Stimulated activated CD4-positive, alpha-beta T cell treated with anti-CD3 and anti-CD28 coated beads, TNF-alpha, amount 100 ng/mL, for 24 hours (primary cell): ENCODE measurements around the gene FKBP1B.
"Not testable (repeated sequence)": the region's sequence is repeated elsewhere in the genome, so short reads cannot be mapped to it uniquely, and the experiment has no call there.

Experiments used
- DNase-seq, 3 experiments: peaks; one replicate each; pipeline ENCODE4 v3.0.0-alpha.2; 2020; ENCODE audit warnings: low read depth in 3 of 3

FKBP1B gene

GRCh38 chr2:24022324-24022974, 27.1 kb upstream of the FKBP1B start:
- no peak for DNase-seq

DNA sequence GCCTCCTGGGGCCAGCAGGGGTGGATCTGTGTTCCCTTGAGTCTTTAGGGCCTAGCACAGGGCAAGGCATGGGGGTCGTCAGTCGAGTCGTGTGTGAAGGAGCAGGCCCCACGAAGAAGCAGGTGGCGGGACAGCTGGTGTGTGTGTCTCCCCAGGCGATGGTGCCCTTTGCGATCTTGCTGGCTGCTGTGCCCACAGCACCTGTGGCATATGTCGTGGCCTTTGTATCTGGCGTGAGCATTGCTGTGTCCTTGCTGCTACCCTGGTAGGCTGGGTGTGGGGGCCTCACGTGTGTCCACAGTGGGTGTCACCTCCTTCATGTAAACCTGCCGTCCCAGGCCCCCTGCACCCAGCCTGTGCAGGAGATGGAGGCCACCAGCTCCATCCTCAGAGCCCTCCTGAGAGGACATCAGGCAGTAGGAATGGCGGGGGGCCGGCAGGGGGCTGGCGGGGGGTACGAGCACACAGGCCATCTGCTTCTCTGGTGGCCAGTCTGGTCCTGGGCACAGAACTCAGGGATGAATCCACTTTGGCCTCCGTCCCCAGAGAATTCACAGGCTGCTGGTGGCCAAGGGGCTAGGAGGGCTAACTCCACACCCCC, 26.5 kb upstream of the FKBP1B start:
- no peak for DNase-seq

- no peak for DNase-seq
These were observed 25.5 kb upstream of the FKBP1B start for GRCh38 chr2:24024018-24024417.

GRCh38 chr2:24024996-24025663, 24.4 kb upstream of the FKBP1B start:
- DNase-seq, result no peak

- no peak for DNase-seq
These were observed 23.3 kb upstream of the FKBP1B start for GRCh38 chr2:24026233-24026632.

DNA sequence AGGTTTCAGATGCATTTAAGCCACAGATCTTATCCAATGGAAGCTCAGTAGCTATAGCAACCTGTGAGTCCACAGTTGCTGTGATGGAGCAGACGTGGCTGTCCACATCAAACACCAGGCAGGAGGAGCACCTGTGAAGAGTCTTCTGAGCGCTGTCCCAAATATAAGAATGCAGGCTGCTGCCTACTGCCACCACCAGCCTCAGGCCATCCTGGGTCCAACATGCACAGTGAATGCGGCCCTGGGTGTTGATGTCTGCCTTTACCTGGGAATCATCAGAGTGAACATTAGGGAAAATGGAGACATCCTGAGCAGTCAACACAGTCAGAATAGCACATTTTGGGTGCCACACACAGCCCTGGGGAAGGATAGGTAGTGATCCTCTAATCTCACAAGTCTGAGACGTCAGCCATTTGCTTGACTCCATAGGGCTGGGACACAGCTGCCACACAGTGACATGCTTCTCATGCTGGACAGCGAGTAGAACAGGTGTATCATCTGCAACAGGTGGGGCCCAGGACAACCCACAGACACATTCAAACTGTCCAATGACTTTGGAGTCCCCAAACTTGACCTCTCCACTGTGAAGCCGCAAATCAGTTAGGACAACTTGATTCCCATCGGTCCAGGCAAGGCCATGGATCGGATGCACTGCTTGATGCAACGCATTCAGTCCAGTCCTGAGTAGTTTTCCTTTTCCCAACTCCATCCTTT, 10.6 kb upstream of the FKBP1B start:
- no peak for DNase-seq

GRCh38 chr2:24040511-24040910, 9.0 kb upstream of the FKBP1B start:
- no peak for DNase-seq

GRCh38 chr2:24043133-24043532, 6.4 kb upstream of the FKBP1B start:
- DNase-seq, result not testable (repeated sequence)

GRCh38 chr2:24045511-24046508, 3.7 kb upstream of the FKBP1B start:
- DNase-seq, result no peak

DNA sequence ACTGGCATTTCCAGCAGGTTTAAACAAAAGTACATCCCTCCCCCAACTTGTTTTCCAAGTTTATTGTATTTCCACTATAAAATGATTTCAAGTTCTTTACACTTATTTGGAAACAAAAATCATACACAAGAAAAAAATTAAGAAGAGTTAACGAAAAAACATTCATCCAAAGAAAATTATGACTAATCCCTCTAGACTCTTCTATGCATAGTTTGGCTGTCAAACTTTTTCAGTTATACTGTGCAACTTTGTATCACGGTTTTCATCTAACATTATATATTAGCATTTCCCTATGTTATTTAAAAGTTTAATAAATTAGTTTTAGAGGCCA, 3.0 kb upstream of the FKBP1B start:
- no peak for DNase-seq

DNA sequence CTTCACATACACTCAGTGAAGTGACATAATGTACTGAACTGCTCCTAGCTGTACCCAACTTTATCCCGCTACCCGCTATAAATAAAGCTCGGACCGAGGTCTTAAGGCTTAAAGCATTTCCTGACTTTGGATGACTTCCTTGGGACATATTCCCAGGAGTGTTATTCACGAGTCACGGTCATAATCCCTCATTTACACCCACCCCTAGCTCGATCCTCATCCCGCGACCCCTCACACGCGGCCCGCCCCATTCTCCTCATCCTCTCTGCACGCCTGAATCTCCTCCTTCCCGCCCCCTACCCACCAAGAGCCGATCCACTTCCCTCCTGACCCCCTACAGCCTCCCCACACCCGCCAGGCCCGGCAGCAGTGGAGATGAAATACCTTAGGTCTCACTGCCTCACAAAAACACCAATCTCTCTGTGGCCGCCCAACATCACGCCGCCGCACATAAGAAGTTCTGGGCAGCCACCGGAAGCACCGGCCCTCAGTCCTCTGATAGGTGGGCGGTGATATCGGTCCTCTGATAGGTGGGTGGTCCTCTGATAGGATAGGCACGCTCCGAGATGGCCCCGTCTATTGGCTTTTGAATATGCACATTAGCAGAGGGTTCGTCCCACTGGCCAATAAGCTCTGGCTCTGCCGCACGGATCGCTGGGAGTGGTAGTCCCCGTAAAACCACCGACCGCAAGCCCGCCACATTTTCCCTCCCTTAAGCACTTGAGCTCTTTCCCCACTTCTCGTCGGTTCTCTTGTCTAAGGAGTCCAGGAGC, 2.4 kb upstream of the FKBP1B start, which contains the start of gene WDCP:
Gene WDCP, minus strand, starts transcription at position 462 of the 773 bp plus-strand sequence. CDS start 7,897 bp downstream, outside the sequence.
- DNase-seq, result peak; percentile 83 to 93 (median 92)

DNA sequence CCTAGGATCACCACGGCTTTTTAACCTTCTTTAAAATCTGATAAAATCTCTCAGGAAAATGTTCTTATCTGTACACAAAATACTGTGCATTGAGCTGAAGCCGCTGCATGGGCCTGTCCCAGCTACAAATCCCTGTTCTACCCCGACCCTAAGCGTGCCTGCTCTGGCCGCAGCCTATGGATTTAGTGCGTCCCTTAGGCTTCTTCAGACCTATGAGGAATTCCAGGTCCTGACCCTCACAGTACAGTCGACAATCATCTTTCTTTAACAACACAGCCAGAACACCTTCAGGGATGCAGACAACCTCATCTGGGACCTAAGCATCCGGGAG, 1.9 kb upstream of the FKBP1B start:
- no peak for DNase-seq

DNA sequence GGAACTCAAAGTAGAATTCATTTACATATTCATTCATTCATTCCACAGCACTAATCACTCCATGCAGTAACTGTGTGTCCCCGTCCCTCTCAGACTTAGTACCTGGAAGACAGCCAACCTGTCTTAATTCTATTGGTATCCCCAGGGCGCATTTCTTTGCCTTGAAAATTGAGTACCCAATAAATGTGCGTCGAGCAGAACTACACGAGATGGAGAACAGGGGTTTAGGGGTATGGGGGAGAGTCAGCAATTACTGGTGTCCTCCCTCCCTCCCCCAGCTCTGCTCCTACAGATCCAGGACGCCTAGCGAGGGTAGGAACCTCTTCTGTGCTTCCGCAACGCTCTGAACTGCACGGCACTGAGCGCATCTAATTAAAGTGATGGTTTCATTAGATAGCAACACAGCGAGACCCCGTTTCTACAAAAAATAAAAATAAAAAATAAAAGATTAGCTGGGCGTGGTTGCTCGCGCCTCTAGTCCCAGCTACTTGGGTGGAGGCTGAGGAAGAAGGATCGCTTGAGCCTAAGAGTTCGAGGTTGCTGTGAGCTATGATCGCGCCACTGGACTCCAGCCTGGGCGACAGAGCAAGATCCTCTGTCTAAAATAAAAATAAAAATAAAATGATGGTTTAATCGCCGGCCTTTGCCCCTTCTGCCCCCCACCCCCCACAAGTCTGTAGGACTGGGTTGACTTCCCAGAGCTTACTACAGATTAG, 614 bp upstream of the FKBP1B start:
- DNase-seq, result no peak

DNA sequence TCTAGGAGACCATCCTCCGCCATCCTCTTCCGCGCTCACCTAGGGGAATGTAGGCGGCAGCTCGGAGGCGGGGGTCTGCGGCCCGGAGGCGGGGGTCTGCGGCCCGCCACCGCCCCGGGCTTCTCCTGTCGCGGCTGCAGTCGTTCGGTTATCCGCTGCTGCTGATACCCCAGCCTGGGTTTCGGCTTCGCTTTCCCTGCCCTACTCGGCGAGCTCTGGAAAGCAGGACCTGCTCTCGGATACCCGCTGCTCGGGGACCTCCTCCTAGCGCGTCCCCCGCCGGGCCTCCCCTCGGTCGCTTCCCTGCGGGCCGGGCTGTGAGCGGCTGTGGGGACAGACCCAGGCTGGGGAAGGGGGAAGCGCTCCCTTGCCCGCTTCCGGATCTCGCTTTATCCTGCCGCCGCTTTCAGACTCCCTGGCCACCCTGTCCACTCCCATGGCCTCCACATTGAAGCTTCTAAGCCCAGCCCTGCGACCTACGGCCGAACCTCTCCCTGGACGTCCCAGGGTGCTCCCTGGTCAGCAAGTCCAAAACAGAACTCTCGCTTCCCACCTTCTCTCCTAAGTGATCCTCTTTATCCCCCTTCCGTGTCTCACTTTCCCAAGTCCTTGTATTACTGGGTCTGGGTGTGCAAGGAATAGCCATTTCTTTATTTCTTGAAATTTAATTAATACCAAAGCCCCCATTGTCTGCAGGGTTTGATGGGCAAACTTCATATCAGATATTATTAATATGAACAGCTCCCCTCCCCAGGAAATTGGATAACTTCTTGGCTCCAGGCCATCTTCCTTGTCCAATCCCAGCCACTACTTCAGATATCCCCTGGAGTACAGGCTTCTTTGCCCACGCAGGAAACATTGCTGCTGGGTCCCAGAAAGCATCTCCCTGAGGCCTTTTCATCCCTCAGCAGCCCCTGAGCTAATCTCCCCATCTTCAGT, 769 bp downstream of the FKBP1B start:
- DNase-seq, result peak in 1 of 3 experiments; percentile 6

GRCh38 chr2:24051833-24052232, 2.3 kb downstream of the FKBP1B start:
- DNase-seq, result no peak

DNA sequence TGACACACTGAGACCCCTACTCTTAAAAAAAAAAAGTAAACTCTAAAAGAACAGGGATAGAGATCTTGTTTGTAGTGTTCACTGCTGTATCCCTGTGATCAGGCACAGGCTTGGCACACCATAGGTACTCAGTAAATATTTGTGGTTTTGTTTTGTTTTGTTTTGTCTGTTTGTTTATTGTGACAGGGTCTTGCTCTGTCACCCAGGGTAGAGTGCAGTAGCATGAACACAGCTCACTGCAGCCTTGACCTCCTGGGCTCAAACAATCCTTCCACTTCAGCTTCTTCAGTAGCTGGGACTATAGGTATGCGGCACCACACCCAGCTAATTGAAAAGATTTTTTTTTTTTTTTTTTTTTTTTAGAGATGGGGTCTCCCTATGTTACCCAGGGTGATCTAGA, 3.4 kb downstream of the FKBP1B start:
- no peak for DNase-seq

- DNase-seq, result no peak
These were observed 4.9 kb downstream of the FKBP1B start for GRCh38 chr2:24054366-24055010.

DNA sequence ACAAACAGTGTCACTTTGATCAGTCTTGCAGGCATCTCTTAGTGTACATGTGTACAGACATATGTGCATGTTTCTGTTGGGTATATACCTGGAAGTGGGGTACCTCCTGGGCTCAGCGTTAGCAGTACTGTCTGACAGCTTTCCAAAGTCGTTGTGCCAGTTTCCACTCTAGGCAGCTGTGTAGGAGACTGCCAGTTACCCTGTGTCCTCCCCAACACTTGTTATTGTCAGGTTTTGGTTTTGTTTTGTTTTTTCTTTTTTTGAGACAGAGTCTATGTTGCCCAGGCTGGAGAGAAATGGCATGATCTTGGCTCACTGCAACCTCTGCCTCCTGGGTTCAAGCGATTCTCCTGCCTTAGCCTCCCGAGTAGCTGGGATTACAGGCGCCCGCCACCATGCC, 6.2 kb downstream of the FKBP1B start:
- no peak for DNase-seq
